ENCODE results near the gene PTK7. TPM values are rescaled to one million over a fixed set of nuclear protein-coding genes. Genes with fewer than 3 reads are reported as not detected.

PTK7 gene
- total RNA-seq, 1 experiment from 2014 or later, result 3.3 TPM

- Histone ChIP-seq H3K9ac (ENCODE audit: low read length) (peak within 1 kb of the TSS; percentile 89), H2AFZ (ENCODE audit: low read length) (peak within 1 kb of the TSS; percentile 2; the same call in 1 of the 2 replicates), H3K36me3 (ENCODE audit: insufficient read depth, low read length) (peaks cover 6% of the 10 kb centered on the region), H3K27ac (ENCODE audit: low read length) (peak within 1 kb of the TSS; percentile 75), H3K9me3 (ENCODE audit: low read length) (no peaks in the 10 kb centered on the region), H3K4me1 (ENCODE audit: low read length) (peaks cover 25% of the 10 kb centered on the region), H3K4me2 (ENCODE audit: low read depth, low read length, poor library complexity, severe bottlenecking) (peak within 1 kb of the TSS; percentile 93), H4K20me1 (ENCODE audit: insufficient read depth, low read depth, low read length) (no peaks in the 10 kb centered on the region), H3K9me2 (replicated peaks; ENCODE audit: insufficient read depth, low read length) (no peaks in the 10 kb centered on the region), H3K4me3 (ENCODE audit: low read length) (peak within 1 kb of the TSS; percentile 97), H3K27me3 (ENCODE audit: low read length) (no peaks in the 10 kb centered on the region), H3K79me2 (ENCODE audit: low read length) (peaks cover 27% of the 10 kb centered on the region)
- peak; percentile 95 for DNase-seq
These were observed 106.1 kb downstream of the PTK7 start, which contains the start of gene CUL9 for GRCh38 chr6:43181942-43182860. Gene CUL9, plus strand, starts transcription at chr6:43182196. Its CDS starts 2,115 bp downstream, at chr6:43184311.

GRCh38 chr6:43183441-43183840 is 107.3 kb downstream of the PTK7 start:
- Histone ChIP-seq H3K9me3 (ENCODE audit: low read length) (no peaks in the 10 kb centered on the region), H3K36me3 (ENCODE audit: insufficient read depth, low read length) (peaks cover 10% of the 10 kb centered on the region), H3K9ac (ENCODE audit: low read length) (peak overlapping the region; percentile 89), H3K4me2 (ENCODE audit: low read depth, low read length, poor library complexity, severe bottlenecking) (peak overlapping the region; percentile 93), H3K79me2 (ENCODE audit: low read length) (peaks cover 27% of the 10 kb centered on the region), H3K27ac (ENCODE audit: low read length) (0 out of 2 replicates have a peak overlapping the region, but pooled peaks have one; percentile 75), H4K20me1 (ENCODE audit: insufficient read depth, low read depth, low read length) (no peaks in the 10 kb centered on the region), H2AFZ (ENCODE audit: low read length) (no peak overlapping the region), H3K27me3 (ENCODE audit: low read length) (no peaks in the 10 kb centered on the region), H3K9me2 (replicated peaks; ENCODE audit: insufficient read depth, low read length) (no peaks in the 10 kb centered on the region), H3K4me3 (ENCODE audit: low read length) (peak overlapping the region; percentile 97), H3K4me1 (ENCODE audit: low read length) (peaks cover 25% of the 10 kb centered on the region)
- no peak for DNase-seq

- H3K27ac ChIP-seq (ENCODE audit: low read length), result no peak overlapping the region
- no peaks in the 10 kb centered on the region for H3K9me2 ChIP-seq (replicated peaks; ENCODE audit: insufficient read depth, low read length)
- H3K79me2 ChIP-seq (ENCODE audit: low read length), result peaks cover 27% of the 10 kb centered on the region
- H2AFZ ChIP-seq (ENCODE audit: low read length), result no peak overlapping the region
- H3K4me3 ChIP-seq (ENCODE audit: low read length), result no peak overlapping the region
- no peak overlapping the region for H3K4me2 ChIP-seq (ENCODE audit: low read depth, low read length, poor library complexity, severe bottlenecking)
- no peaks in the 10 kb centered on the region for H3K27me3 ChIP-seq (ENCODE audit: low read length)
- H3K9ac ChIP-seq (ENCODE audit: low read length), result 0 out of 2 replicates have a peak overlapping the region, but pooled peaks have one; percentile 18
- H4K20me1 ChIP-seq (ENCODE audit: insufficient read depth, low read depth, low read length), result no peaks in the 10 kb centered on the region
- H3K4me1 ChIP-seq (ENCODE audit: low read length), result peaks cover 25% of the 10 kb centered on the region
- H3K36me3 ChIP-seq (ENCODE audit: insufficient read depth, low read length), result peaks cover 5% of the 10 kb centered on the region
- H3K9me3 ChIP-seq (ENCODE audit: low read length), result no peaks in the 10 kb centered on the region
- DNase-seq, result no peak
These were observed 108.3 kb downstream of the PTK7 start for GRCh38 chr6:43184268-43184985.

- Histone ChIP-seq H3K27ac (ENCODE audit: low read length) (no peak overlapping the region), H3K4me2 (ENCODE audit: low read depth, low read length, poor library complexity, severe bottlenecking) (no peak overlapping the region), H3K9me3 (ENCODE audit: low read length) (no peaks in the 10 kb centered on the region), H3K9ac (ENCODE audit: low read length) (no peak overlapping the region), H3K36me3 (ENCODE audit: insufficient read depth, low read length) (peaks cover 5% of the 10 kb centered on the region), H3K4me3 (ENCODE audit: low read length) (no peak overlapping the region), H2AFZ (ENCODE audit: low read length) (no peak overlapping the region), H3K4me1 (ENCODE audit: low read length) (peaks cover 24% of the 10 kb centered on the region), H3K27me3 (ENCODE audit: low read length) (no peaks in the 10 kb centered on the region), H3K79me2 (ENCODE audit: low read length) (peaks cover 32% of the 10 kb centered on the region), H4K20me1 (ENCODE audit: insufficient read depth, low read depth, low read length) (no peaks in the 10 kb centered on the region), H3K9me2 (replicated peaks; ENCODE audit: insufficient read depth, low read length) (no peaks in the 10 kb centered on the region)
- no peak for DNase-seq
These were observed 109.4 kb downstream of the PTK7 start for GRCh38 chr6:43185391-43185985.

GRCh38 chr6:43186019-43186418 is 109.9 kb downstream of the PTK7 start:
- no peak overlapping the region for H3K27ac ChIP-seq (ENCODE audit: low read length)

GRCh38 chr6:43186706-43187105 is 110.6 kb downstream of the PTK7 start:
- H3K9me2 ChIP-seq (replicated peaks; ENCODE audit: insufficient read depth, low read length), result no peaks in the 10 kb centered on the region
- H3K9ac ChIP-seq (ENCODE audit: low read length), result no peak overlapping the region
- H2AFZ ChIP-seq (ENCODE audit: low read length), result no peak overlapping the region
- H3K36me3 ChIP-seq (ENCODE audit: insufficient read depth, low read length), result peaks cover 8% of the 10 kb centered on the region
- H3K4me3 ChIP-seq (ENCODE audit: low read length), result no peak overlapping the region
- H4K20me1 ChIP-seq (ENCODE audit: insufficient read depth, low read depth, low read length), result no peaks in the 10 kb centered on the region
- peaks cover 35% of the 10 kb centered on the region for H3K79me2 ChIP-seq (ENCODE audit: low read length)
- H3K9me3 ChIP-seq (ENCODE audit: low read length), result no peaks in the 10 kb centered on the region
- H3K27ac ChIP-seq (ENCODE audit: low read length), result no peak overlapping the region
- H3K27me3 ChIP-seq (ENCODE audit: low read length), result no peaks in the 10 kb centered on the region
- H3K4me1 ChIP-seq (ENCODE audit: low read length), result peaks cover 12% of the 10 kb centered on the region
- no peak for DNase-seq
- no peak overlapping the region for H3K4me2 ChIP-seq (ENCODE audit: low read depth, low read length, poor library complexity, severe bottlenecking)

More at GRCh38 chr6:43186019-43186418, 109.9 kb downstream of the PTK7 start:
- no peak for DNase-seq
- H3K4me3 ChIP-seq (ENCODE audit: low read length), result no peak overlapping the region
- H3K4me2 ChIP-seq (ENCODE audit: low read depth, low read length, poor library complexity, severe bottlenecking), result no peak overlapping the region
- no peak overlapping the region for H2AFZ ChIP-seq (ENCODE audit: low read length)
- H3K79me2 ChIP-seq (ENCODE audit: low read length), result peaks cover 35% of the 10 kb centered on the region
- H3K36me3 ChIP-seq (ENCODE audit: insufficient read depth, low read length), result peaks cover 8% of the 10 kb centered on the region
- H3K4me1 ChIP-seq (ENCODE audit: low read length), result peaks cover 19% of the 10 kb centered on the region
- H3K27me3 ChIP-seq (ENCODE audit: low read length), result no peaks in the 10 kb centered on the region
- H4K20me1 ChIP-seq (ENCODE audit: insufficient read depth, low read depth, low read length), result no peaks in the 10 kb centered on the region
- no peaks in the 10 kb centered on the region for H3K9me3 ChIP-seq (ENCODE audit: low read length)
- no peaks in the 10 kb centered on the region for H3K9me2 ChIP-seq (replicated peaks; ENCODE audit: insufficient read depth, low read length)
- H3K9ac ChIP-seq (ENCODE audit: low read length), result no peak overlapping the region

GRCh38 chr6:43187821-43188220 is 111.7 kb downstream of the PTK7 start:
- no peaks in the 10 kb centered on the region for H4K20me1 ChIP-seq (ENCODE audit: insufficient read depth, low read depth, low read length)
- H3K27ac ChIP-seq (ENCODE audit: low read length), result no peak overlapping the region
- H3K4me1 ChIP-seq (ENCODE audit: low read length), result peaks cover 8% of the 10 kb centered on the region
- H3K4me3 ChIP-seq (ENCODE audit: low read length), result no peak overlapping the region
- H3K36me3 ChIP-seq (ENCODE audit: insufficient read depth, low read length), result peaks cover 8% of the 10 kb centered on the region
- H3K79me2 ChIP-seq (ENCODE audit: low read length), result peaks cover 26% of the 10 kb centered on the region
- H3K9ac ChIP-seq (ENCODE audit: low read length), result no peak overlapping the region
- H3K9me2 ChIP-seq (replicated peaks; ENCODE audit: insufficient read depth, low read length), result no peaks in the 10 kb centered on the region
- no peaks in the 10 kb centered on the region for H3K27me3 ChIP-seq (ENCODE audit: low read length)
- H3K4me2 ChIP-seq (ENCODE audit: low read depth, low read length, poor library complexity, severe bottlenecking), result no peak overlapping the region
- H2AFZ ChIP-seq (ENCODE audit: low read length), result no peak overlapping the region
- no peaks in the 10 kb centered on the region for H3K9me3 ChIP-seq (ENCODE audit: low read length)
- DNase-seq, result no peak

GRCh38 chr6:43188426-43188825 is 112.3 kb downstream of the PTK7 start:
- peaks cover 2% of the 10 kb centered on the region for H3K4me1 ChIP-seq (ENCODE audit: low read length)
- H3K79me2 ChIP-seq (ENCODE audit: low read length), result peaks cover 20% of the 10 kb centered on the region
- H2AFZ ChIP-seq (ENCODE audit: low read length), result no peak overlapping the region
- H3K9me3 ChIP-seq (ENCODE audit: low read length), result no peaks in the 10 kb centered on the region
- no peaks in the 10 kb centered on the region for H3K27me3 ChIP-seq (ENCODE audit: low read length)
- no peaks in the 10 kb centered on the region for H4K20me1 ChIP-seq (ENCODE audit: insufficient read depth, low read depth, low read length)
- peaks cover 10% of the 10 kb centered on the region for H3K36me3 ChIP-seq (ENCODE audit: insufficient read depth, low read length)
- DNase-seq, result no peak
- H3K9ac ChIP-seq (ENCODE audit: low read length), result no peak overlapping the region
- no peaks in the 10 kb centered on the region for H3K9me2 ChIP-seq (replicated peaks; ENCODE audit: insufficient read depth, low read length)
- no peak overlapping the region for H3K4me2 ChIP-seq (ENCODE audit: low read depth, low read length, poor library complexity, severe bottlenecking)
- H3K27ac ChIP-seq (ENCODE audit: low read length), result no peak overlapping the region
- H3K4me3 ChIP-seq (ENCODE audit: low read length), result no peak overlapping the region
